GM21825 (cell line): ENCODE measurements around the gene PHF12.
"Not testable (repeated sequence)": the region's sequence is repeated elsewhere in the genome, so short reads cannot be mapped to it uniquely, and the experiment has no call there.

Source experiments
- ATAC-seq: cut with Tn5 transposase; IDR thresholded peaks from one replicate; pipeline ENCODE4 v1.9.1; 2021; ENCODE audit warnings: mild to moderate bottlenecking, moderate library complexity; ENCODE audit not compliant: unreplicated experiment

Gene PHF12

DNA sequence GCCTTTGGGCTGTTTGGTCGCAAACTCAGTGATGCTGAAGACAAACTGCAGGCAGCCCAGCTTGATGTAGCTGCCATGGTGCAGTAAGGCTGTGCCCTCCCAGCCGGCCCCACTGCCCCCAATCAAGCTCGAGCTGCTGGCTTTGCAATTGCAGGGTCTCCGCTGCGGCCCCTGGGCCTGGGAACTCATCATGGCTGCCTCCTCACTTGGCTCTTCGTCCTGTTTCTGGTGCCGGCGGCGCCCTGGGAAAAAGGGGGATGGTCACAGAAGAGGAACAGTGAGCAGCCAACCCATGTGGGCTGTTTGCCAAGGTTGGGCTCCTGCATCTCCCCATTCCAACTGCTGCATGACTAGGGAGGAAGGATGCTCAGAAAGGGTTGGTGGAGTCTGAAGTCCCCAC lies 45.0 kb downstream of the PHF12 start:
- no peak for ATAC-seq

DNA sequence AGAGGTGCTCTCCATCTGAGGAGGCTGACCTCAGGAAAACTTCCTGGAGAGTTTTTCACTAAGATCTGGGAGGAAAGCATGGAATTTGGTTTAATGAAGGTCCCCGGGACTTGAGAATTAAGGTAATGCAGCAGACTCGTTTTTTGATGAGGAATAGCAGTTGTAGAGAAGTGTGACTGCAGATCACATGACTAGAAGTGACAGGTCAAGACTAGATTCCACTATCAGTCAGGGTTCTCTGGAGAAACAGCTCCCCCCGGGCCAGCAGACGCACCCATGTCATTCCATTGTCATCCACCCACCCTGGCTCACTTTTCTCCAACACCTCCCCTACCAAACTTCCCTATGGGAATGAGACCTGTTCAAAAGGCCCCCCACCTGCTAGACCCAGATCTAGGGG lies 46.5 kb downstream of the PHF12 start:
- no peak for ATAC-seq

- ATAC-seq, result not testable (repeated sequence)
Observed at GRCh38 chr17:28903546-28903841, 47.8 kb downstream of the PHF12 start.

- peak; percentile 79 for ATAC-seq
Observed at GRCh38 chr17:28902819-28903545, 48.3 kb downstream of the PHF12 start, which contains the start of gene DHRS13. Gene DHRS13 (minus strand): TSS chr17:28903079. CDS start chr17:28902944, 135 bp downstream.

DNA sequence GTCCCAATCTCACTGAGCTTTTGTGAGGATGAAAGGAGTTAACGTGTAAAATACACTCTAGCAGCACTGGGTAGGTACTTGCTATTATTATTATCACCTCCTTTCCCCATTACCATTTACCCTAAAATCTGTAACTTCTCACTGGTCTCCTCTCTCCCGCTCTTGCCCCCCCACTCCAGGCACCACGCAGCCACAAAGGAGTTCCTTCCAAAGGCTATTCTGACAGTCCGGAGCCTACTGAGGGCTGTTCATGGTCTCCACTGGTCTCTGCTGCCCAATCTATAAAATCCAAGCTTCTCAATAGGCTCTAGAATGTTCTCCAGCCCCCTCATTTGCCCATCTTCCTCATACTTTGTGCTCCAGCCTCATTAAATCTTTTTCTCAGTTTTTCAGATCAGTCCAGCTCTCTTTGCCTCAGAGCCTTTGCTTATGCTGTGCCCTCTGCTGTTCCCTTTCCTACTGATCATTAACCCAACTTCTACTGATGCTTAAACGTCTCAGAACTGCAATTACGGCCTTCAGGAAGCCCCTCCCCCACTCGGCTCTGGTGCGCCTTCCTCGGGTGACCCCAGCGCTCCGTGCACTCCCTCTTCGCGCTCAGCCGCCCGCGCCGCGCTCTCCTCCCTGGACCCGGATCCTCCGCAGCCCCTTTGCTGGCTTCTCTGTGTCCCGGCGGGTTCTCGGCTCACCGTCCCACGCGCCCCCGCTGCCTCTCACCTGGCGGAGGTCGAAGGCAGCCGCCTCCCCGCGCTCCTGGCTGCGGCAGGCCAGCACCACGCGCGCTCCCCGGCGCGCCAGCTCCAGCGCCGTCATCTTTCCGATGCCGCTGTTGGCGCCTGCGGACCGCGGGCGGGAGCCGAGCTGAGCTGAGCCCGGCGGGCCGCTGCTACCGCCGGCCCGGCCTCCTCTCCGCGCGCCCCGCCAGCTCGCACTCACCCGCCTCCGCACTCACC lies 49.2 kb downstream of the PHF12 start:
- peak; percentile 22 for ATAC-seq

DNA sequence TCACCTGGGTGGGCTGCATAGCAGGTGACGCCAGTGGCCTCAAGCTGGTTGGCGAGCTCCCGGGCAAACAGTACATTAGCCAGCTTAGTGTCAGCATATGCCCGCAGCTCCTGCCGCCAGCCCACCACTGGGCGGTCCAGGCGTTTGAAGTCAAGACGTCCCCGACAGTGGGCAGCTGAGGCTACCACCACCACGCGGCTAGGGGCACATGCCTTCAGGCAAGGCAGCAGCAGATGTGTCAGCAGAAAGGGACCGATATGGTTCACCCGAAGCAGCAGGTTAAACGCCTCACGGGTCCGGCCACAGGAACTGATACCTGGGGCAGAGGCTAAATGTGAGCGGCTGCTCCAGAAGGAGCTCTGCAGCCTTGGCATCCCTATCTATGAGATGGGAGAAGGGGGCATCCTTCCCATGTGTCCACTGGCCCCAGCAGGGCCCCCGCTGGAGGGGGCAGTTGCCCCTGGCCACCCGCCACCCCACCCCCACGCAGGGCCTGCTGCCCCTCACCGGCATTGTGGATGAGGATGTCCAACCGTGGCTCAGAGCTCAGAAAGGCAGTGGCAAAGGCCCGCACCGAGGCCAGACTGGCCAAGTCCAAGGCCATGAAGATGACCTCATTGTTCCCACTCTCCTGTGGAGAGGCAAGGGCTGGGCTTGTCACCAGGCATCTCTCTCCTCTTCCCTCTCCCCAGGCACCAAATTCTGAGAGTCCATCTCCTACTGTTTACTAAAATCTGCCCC lies 50.2 kb downstream of the PHF12 start:
- no peak for ATAC-seq

DNA sequence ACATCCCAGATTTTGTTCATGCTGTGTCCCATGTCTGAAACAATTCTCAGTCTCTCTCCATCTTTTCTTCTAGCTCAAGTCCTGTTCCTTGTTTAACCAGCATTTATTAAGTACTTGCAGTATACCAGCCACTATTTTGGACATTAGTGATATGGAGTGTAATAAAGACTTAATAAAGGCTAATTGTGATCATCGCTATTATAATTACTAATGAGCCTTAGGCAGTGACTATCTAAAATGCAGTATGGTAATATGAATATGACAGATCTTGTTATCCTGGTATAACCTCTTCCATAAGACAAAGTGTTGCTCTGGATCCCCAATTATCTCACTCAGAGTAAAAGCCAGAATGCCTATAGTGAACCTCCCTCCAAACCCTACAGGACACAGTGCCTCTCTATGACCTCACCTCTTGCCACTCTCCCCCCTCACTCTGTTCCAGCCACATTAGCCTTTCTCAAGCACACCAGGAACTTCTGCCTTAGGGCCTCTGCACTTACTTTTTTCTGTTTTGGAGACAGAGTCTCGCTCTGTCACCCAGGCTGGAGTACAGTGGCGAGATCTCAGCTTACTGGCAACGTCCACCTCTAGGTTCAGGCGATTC lies 52.0 kb downstream of the PHF12 start:
- no peak for ATAC-seq

GRCh38 chr17:28898527-28898955 lies 52.8 kb downstream of the PHF12 start:
- ATAC-seq, result no peak

GRCh38 chr17:28897769-28898526 lies 53.4 kb downstream of the PHF12 start:
- no peak for ATAC-seq

GRCh38 chr17:28896884-28897768 lies 54.2 kb downstream of the PHF12 start, which contains the start of gene FLOT2:
Gene FLOT2 (minus strand): TSS chr17:28897733. CDS start chr17:28897574, 159 bp downstream.
- no peak for ATAC-seq

DNA sequence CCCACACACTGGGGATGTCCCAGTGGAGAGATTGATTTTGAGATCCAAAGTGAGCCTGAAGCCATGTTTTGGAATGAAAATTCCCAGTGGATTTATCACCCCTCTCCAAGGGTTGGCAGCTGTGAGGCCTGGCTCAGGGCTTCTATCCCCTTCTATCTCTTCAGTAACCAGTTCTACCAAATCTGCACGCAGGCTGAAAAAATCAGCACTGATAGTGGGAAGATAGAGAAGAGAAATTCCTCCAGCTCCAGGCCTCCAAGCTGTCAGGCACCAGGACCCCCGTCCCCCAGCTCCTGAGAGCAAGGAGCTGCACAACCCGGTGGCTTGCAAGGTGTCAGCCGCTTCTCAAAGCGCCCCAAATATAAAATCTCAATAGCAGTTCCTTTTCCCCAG lies 54.8 kb downstream of the PHF12 start:
- ATAC-seq, result no peak

DNA sequence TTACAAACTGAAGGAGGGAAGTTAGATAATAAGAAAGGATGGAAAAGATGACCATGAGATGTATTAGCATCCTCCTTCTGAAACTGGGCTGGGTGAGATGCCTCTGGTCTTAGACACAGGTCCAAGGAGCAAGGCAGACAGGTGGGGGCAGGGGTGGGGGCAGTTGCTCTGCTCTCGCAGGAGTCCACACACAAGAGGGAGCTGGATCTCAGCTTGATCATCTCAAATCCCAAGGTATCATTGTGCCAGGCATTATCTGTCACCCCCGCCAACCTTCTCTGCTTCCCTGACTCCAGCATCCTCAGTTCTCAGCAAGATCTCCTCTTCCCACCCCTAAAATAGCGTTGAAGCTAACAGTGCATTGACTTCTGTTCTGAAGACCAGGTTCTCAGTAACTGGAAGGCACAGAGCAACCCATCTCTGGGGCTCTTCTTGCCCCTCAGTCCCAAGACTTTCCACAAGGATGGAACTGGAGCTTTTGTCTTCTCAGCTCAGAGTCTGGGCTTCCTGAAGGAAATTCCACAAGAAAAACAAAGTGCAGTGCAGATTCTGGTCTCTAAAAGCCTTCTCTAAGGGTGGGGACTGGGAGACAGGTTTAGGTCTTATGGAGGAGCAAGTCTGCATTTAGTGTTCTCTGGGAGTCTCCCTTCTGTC lies 55.4 kb downstream of the PHF12 start:
- no peak for ATAC-seq

- ATAC-seq, result not testable (repeated sequence)
Observed at GRCh38 chr17:28893248-28894183, 57.8 kb downstream of the PHF12 start.

- ATAC-seq, result no peak
Observed at GRCh38 chr17:28892024-28892423, 59.3 kb downstream of the PHF12 start.

DNA sequence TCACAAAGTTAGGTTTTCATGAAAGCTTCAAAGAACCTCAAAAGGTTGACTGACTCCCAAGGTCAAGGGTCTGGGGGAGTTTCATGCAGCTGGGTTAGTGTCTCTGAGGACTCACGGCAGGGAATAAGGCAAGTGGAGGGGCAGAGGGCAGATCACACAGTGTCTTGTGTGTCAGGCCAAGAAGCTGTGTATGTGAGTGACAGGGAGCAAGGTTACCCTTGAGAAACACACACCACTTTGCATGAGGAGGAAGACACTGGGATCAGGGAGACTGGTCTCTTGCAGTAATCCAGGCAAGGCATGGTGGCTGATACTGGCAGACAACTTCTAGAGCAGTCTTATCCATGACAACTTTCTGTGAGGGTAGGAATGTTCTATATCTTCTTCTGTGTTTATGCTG lies 60.1 kb downstream of the PHF12 start:
- ATAC-seq, result no peak

DNA sequence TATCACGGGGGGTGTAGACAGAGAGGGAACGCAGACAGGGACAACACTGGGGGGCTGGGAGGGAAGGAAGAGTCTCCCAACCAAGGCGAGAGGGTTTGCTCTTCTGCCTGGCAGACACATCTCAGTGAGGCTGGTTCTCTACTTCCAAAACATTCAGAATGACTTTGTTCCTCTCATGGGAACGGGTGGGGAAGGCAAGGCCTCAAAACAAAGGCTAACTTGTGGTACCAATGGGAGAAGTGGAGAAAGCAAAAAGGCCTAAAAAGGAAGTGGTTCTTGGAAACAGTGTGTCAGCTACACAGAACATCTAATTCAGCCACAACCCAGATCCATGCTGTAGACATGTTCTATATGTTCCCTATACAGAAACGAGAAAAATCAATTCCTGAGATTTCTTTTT lies 61.3 kb downstream of the PHF12 start:
- ATAC-seq, result no peak

- no peak for ATAC-seq
Observed at GRCh38 chr17:28888832-28889231, 62.5 kb downstream of the PHF12 start.
